Stimulated activated CD4-positive, alpha-beta T cell treated with anti-CD3 and anti-CD28 coated beads, Interleukin-15, amount 100 ng/mL, for 24 hours (primary cell): ENCODE results near the gene SPEM2.

Experiments
- DNase-seq: peaks from one replicate; pipeline ENCODE4 v3.0.0-alpha.2; 2020

SPEM2 gene

DNA sequence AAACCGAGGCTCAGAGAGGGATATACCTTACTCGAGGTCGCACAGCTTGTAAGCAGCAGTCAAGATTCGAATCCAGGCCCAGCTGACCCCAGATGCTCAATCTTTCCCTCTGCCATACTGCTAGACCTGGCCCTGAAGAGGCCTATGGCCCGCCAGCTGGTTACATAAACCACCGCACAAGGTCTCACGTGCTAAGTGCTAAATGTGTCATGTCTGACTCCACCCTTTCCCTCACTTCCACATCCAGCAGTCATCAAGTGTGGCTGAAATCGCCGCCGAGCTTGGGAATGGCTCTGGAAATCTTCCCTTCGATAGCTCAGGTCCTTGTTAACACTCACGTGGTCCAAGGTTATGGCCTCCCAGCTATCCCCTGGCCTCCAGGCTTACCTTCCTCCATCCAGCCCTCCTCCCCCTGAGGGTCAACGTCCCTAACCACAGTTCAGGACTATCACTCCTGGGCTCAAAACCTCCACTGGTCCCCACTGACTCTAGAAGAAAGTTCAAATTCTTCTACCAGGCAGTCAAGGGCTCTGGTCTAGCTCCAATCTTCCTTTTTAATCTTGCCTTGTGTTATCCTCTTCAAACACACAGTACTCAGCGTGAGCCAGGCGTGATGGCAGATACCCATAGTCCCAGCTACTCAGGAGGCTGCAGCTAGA, 50.5 kb downstream of the SPEM2 start:
- no peak for DNase-seq

DNA sequence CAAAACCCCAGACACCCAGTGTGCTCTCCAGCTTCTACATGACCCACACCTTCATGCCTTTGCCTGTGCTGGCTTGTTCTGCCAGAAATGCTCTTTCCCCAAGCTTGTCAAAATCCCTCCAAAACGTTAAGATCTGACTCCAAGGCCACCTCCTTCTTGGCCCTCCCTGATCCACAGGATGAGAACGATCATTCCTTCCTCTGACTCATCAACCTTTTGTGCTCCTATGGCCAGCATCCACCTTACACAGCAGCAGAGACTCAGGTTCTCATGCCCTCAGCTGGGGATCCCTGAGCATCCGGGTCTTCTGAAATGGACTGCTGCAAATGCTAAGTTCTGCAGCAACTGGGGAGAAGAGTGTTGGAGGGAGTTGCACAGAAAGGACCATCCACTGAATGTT, 51.1 kb downstream of the SPEM2 start:
- DNase-seq: no peak

DNA sequence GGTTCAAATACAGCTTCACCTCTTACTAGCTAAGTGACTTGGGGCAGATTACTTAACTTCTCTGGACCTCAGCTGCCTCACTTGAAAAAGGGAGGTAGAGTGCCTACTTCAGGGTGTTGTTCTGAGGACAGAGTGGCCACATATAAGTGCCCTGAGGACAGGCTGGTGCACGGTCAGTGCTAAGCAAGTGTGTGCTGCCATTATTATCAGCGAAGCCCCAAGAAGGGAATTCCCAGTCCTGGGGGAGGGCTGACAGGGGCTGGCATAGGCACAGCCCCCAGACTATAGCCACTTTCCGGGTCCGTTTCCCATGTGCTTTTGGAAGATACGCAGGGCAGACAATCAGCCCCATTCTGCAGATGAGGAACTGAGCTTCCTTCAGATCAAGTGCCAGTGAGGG, 51.5 kb downstream of the SPEM2 start:
- DNase-seq: no peak
